GM12873 (cell line): ENCODE data around the gene RIF1.

Source experiments
- TF ChIP-seq, protein P1 (sequence below): IDR thresholded peaks from 2 replicates; pipeline ENCODE4 v1.5.1; 2012; ENCODE audit warnings: low read depth, mild to moderate bottlenecking, moderate library complexity, low read length, control low read depth; ENCODE audit not compliant: insufficient read depth; ENCODE audit errors: missing control alignments

RIF1 gene

DNA sequence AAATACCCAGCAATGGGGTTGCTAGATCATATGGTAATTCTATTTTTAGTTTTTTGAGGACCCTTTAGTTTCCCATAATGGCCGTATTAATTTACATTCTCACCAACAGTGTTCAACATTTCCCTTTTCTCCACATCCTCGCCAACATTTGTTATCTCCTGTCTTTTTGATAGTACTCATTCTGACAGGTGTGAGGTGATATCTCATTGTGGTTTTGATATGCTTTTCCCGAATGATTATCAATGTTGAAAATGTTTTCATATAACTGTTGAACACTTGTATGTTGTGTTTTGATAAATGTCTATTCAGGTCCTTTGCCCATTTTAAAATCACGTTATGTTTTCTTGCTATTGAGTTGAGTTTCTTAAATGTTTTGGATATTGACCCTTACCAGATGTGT lies 5.8 kb upstream of the RIF1 start:
- TF ChIP-seq, protein P1, sequence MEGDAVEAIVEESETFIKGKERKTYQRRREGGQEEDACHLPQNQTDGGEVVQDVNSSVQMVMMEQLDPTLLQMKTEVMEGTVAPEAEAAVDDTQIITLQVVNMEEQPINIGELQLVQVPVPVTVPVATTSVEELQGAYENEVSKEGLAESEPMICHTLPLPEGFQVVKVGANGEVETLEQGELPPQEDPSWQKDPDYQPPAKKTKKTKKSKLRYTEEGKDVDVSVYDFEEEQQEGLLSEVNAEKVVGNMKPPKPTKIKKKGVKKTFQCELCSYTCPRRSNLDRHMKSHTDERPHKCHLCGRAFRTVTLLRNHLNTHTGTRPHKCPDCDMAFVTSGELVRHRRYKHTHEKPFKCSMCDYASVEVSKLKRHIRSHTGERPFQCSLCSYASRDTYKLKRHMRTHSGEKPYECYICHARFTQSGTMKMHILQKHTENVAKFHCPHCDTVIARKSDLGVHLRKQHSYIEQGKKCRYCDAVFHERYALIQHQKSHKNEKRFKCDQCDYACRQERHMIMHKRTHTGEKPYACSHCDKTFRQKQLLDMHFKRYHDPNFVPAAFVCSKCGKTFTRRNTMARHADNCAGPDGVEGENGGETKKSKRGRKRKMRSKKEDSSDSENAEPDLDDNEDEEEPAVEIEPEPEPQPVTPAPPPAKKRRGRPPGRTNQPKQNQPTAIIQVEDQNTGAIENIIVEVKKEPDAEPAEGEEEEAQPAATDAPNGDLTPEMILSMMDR, result no peak

DNA sequence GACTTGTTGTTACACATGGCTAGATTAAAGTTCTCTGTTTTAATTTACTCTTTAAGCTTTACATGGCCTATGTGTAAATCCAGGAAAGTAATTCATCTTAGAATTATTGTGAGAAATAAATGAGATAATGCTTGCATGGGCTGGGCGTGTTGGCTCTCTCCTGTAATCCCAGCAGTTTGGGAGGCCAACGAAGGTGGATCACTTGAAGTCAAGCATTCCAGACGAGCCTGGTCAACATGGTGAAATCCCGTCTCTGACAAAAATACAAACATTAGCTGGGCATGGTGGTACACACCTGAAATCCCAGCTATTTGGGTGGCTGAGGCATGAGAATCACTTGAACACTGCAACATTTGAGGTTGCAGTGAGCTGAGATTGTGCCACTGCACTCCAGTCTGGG lies 4.3 kb upstream of the RIF1 start:
- TF ChIP-seq, protein P1, result no peak

DNA sequence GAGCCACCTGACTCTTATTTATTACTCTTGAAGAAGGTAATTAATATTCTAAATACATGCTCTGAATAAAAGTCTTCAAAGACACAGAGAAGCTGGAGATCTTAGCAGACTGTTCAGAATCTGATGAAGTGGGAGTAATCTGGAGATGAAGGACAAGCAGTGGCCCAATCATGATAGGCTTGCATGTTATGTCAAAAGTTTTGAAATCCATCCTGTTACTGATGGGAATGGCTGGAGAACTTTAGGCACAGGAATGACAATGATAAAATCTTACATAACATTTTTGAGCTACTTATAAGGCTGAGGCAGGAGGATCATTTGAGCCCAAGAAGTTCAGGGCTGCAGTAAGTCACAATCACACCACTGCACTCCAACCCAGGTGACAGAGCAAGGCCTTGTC lies 2.4 kb upstream of the RIF1 start:
- TF ChIP-seq, protein P1, result no peak

DNA sequence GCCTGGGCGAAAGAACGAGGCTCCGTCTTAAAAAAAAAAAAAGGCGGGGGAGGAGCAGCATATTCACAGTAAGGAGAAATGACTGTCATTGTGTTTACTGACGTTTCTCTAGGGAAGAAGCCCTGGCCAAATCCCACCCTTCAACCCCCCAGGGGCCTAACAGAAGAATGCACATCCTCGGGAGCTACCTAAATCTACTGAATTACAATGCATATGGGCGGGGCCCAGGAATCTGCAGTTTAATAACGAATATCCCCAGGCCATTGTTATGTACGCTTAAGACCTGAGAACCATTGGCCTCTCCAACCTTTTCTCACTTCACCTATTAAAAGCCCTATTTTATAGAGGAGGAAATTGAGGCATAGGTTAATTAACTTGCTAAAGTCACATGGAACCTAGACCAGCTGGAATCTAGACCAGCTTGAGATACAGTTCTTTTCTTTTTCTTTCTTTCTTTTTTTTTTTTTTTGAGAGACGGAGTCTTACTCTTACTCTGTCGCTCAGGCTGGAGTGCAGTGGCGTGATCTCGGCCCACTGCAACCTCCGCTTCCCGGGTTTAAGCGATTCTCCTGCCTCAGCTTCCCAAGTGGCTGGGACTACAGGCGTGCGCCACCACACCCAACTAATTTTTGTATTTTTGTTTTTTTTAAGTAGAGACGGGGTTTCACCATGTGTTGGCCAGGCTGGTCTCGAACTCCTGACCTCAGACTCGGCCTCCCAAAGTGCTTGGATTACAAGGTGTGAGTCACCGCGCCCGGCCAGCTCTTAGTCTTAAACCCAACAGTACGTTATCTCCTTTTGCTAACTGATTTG lies 708 bp upstream of the RIF1 start:
- TF ChIP-seq, protein P1, result no peak

DNA sequence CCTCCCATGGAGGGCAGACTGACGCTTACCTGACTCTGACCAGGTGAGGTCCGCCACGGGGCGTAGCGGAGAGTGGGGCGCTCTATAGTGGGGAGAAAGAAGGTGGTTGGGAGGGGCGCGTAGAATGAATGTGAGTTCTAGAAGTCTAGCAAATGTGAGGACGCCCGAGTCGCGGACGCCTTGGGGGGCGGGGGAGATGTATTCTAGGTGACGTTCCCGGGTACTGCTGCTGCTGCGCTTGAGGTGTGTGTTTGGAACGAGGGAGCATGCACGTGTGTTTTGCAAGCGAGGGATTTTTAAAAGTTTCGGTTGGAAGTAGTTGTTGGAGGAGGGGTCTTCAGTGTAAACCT lies 758 bp downstream of the RIF1 start:
- TF ChIP-seq, protein P1, result no peak

- TF ChIP-seq, protein P1, result no peak
These were observed 7.9 kb downstream of the RIF1 start for GRCh38 chr2:151417650-151418049.

DNA sequence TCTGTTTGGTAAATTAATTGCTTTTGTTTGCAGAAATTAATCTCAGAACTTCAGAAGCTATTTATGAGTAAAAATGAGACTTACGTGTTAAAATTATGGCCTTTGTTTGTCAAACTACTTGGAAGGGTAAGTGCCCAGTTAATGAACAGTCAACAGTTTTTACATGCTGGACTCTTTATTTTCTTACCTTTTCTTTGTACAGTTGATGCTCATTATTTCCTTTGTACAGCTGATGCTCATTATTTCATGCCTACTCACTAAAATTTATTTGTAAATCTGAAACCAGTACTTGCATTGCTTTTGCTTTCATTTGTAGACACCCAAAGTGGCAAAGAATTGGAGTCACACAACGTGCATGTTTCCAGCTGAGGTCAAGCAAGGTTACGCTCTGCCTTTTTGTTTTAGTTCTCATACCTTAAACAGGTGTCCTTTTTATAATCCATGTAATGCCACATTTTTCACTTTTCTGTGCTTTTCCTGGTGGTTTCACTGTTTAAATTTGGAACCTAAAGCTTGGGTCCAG lies 13.3 kb downstream of the RIF1 start:
- TF ChIP-seq, protein P1, result no peak
